GM11168 (cell line): ENCODE data around the gene PDSS2.
"Not testable (repeated sequence)": the region's sequence is repeated elsewhere in the genome, so short reads cannot be mapped to it uniquely, and the experiment has no call there.

Source experiments
- in situ Hi-C: fragments of 300-500 bp; cut with MboI; formaldehyde crosslinking; loops from one replicate; pipeline ENCODE4 v1.12.0; 2022; ENCODE audit warnings: low sequenced_read_pairs; ENCODE audit not compliant: unreplicated experiment

PDSS2 gene

GRCh38 chr6:107198631-107199416, 260.5 kb downstream of the PDSS2 start:
- in situ Hi-C loops, result no loop called here

GRCh38 chr6:107196152-107196551, 263.2 kb downstream of the PDSS2 start:
- in situ Hi-C loops, result no loop called here

DNA sequence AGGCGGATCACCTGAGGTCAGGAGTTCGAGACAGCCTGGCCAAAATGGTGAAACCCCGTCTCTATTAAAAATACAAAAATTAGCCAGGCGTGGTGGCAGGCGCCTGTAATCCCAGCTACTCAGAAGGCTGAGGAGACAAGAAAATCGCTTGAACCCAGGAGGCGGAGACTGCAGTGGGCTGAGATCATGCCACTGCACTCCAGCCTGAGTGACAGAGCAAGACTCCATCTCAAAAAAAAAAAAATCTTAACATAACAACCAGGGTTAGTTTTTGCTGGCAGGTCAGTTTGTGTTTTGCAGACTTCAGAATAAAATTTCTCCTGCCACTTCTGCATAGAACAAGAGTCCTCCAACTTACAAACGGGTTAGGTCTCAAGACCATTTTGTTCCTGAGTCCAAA, 264.6 kb downstream of the PDSS2 start:
- in situ Hi-C loops, result not testable (repeated sequence)

- in situ Hi-C loops, result no loop called here
Measured at GRCh38 chr6:107192830-107193229, 266.5 kb downstream of the PDSS2 start.

- in situ Hi-C loops, result no loop called here
Measured at GRCh38 chr6:107187630-107188029, 271.7 kb downstream of the PDSS2 start.

GRCh38 chr6:107186047-107186446, 273.3 kb downstream of the PDSS2 start:
- in situ Hi-C loops, result no loop called here

DNA sequence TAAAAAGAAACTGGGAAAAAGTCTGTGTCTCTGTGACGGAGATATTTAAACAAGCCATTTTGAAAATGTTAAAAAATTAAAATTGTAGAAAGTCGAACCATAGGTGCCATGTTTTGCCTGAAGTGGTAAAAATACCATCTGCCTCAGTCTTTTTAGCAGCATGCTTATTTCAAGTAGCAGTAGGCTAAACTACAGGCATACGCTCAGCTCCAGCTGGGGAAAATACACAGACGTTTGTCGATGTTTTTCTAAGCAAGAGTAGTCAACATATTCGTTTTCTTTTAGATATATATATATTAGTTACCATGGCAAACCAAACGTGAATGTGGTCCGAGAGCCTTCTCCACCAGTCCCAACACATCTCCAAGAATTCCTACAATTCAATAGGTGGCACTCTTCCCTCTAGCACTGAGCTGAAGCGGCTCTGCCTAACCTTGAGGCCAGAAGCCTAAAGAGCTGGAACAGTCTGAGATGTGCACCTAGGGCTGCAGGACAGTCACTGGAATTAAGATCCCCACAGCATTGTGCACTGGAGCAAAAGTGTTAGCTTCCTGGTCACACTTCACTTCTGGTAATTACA, 273.9 kb downstream of the PDSS2 start:
- in situ Hi-C loops, result no loop called here

DNA sequence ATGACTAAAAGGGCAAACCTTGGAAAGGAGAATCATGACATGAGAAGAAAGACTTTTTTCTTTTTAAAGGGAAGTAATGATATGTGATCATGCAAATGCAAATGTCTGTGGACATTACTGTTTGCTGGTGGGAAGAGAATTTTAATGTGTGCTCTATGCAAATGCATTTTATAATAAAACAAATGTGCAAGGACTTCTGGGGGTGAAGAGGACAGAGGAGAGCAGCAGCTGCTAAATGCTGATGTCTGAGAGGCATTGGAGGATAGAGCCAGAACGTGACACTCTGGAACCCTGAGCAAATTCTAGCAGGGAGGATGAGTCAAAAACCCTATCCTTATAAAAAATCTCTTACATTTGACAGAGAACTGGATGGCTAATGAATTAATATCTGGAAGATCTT, 274.9 kb downstream of the PDSS2 start:
- in situ Hi-C loops, result no loop called here

GRCh38 chr6:107180099-107180498, 279.3 kb downstream of the PDSS2 start:
- in situ Hi-C loops, result no loop called here

DNA sequence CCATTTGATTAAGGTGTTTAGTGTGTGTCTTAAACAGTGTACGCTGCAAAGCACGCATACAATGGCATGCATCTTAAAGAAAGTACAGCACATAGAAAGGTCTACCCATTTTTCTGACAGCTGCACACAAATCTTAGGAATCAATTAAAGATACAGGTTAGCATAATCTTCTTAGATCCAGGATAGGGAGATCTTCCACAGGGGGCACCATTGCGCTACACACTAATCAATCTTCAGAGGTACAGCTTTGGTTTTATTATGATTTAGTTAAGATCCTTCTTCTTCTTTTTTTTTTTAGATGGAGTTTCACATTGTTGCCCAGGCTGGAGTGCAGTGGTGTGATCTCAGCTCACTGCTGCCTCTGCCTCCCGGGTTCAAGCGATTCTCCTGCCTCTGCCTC, 280.4 kb downstream of the PDSS2 start:
- in situ Hi-C loops, result no loop called here

- in situ Hi-C loops, result no loop called here
Measured at GRCh38 chr6:107173779-107174178, 285.6 kb downstream of the PDSS2 start.

- in situ Hi-C loops, result no loop called here
Measured at GRCh38 chr6:107171513-107171912, 287.9 kb downstream of the PDSS2 start.

- in situ Hi-C loops, result not testable (repeated sequence)
Measured at GRCh38 chr6:107164299-107164698, 295.1 kb downstream of the PDSS2 start.

DNA sequence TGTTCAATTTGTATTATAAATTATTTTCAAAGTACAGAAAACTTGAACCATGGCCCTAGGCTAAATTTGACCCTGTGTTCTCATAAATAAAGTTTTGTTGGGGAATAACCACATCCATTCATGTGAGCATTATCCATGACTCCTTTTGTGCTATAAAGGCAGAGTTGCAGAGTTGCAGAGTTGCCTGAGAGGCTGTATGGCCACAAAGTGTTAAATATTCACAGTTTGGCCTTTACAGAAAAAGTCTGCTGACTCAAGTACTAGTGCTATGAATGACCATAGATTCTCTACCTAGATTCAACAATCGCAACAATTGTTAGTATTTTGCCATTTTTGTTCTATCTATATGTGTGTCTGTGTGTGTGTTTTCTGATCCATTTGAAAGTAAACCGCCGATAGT, 297.8 kb downstream of the PDSS2 start:
- in situ Hi-C loops, result no loop called here

DNA sequence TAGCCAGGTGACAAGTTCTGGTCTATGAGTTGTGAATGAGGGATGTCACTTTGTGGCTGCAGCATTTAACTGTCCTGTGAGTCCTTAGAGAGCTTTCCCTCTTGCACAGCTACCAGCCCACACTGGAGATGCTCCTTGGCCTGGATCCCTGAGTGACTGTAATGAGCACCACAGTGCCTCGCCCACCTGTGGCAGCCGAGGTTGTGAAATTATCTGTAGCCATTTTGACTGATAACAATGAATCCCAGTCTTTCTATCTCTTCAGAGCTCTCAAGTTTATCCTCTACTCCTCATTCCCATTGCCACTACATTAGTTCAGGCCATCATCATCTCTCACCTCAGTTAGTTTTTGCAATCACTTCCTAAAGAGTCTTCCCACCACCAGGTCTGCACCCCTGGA, 302.7 kb downstream of the PDSS2 start:
- in situ Hi-C loops, result no loop called here

- in situ Hi-C loops, result no loop called here
Measured at GRCh38 chr6:107154801-107155160, 304.6 kb downstream of the PDSS2 start.

GRCh38 chr6:107154131-107154800, 305.1 kb downstream of the PDSS2 start:
- in situ Hi-C loops, result no loop called here

DNA sequence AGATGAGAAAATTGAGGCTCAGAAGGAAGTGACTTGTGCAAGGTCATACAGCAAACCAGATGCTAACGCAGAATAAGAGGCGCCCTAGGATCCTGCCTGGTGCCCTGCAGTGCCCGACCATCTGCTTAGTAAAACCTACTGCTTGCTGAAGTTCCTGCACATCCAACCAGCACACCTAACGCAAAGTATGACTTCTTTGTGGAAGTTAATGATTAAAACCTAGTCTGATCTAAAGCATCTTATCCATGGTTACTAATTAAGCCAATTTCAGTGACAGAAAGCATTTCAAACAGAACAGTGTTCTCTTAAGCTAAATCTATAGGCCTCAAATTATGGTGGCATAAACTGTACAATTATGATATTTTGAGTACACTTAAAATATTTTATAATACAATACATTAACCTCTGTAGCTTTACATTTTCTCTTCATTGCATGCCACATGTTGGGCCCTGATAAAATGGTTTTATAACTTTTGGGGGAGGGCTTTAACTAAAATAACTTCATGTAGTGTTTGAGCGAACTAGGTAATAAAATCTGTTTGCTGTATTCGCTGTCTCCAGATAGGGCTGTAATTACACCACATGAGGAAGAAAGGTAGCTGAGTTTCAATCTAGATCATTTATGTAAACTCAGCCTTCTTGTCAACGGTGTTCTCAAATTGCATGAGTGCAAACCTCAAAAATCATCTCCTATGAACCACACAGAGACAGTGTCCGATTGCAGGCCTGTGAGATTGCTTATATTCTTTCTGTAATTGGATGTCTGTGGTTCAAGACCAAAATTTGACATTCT, 306.5 kb downstream of the PDSS2 start:
- in situ Hi-C loops, result no loop called here

DNA sequence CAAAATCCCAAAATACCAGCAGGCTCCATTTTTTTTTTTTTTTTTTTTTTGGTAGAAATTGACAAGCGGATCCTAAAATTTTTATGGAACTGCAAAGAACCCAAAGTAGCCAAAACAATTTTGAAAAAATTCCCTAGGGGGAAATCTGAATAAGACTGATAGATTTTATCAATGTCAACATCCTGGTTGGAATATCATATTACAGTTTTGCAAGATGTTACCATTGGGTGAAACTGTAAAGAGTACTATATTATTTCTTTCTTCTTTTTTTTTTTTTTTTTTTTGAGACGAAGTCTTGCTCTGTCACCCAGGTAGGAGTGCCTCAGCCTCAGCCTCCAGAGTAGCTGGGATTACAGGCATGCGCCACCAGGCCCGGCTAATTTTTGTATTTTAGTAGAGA, 314.7 kb downstream of the PDSS2 start:
- in situ Hi-C loops, result no loop called here

GRCh38 chr6:107144014-107144413, 315.4 kb downstream of the PDSS2 start:
- in situ Hi-C loops, result no loop called here

- in situ Hi-C loops, result no loop called here
Measured at GRCh38 chr6:107140581-107140980, 318.8 kb downstream of the PDSS2 start.
